Left lung (tissue), 10 donors: ENCODE results near the gene DDX51. TPM values are rescaled to one million over a fixed set of nuclear protein-coding genes. Genes with fewer than 3 reads are reported as not detected.

Experiments used
- ATAC-seq: fragments of 200-7000 bp; cut with Tn5 transposase; one replicate; pipeline ENCODE4 v1.9.1; 2020; ENCODE audit warnings: moderate library complexity
- DNase-seq, 4 donors: peaks; one replicate each; pipeline ENCODE4 v3.0.0-alpha.2; 2013 to 2020
- H3K27ac ChIP-seq, 2 donors: fragments of 200-600 bp; sonication (generic) in 1 of 2; one replicate each; pipeline versions ENCODE4 v1.5.0 to v1.8.0; 2020 to 2021
- H3K27me3 ChIP-seq, 2 donors: fragments of 200-600 bp; sonication (generic) in 1 of 2; one replicate each; pipeline versions ENCODE4 v1.5.0 to v1.8.0; 2020 to 2021
- H3K36me3 ChIP-seq, 2 donors: fragments of 200-600 bp; sonication (generic) in 1 of 2; one replicate each; pipeline versions ENCODE4 v1.5.0 to v1.8.0; 2020 to 2021
- H3K4me1 ChIP-seq, 2 donors: fragments of 200-600 bp; one replicate each; pipeline ENCODE4 v1.8.0; 2021
- H3K4me3 ChIP-seq, 2 donors: fragments of 200-600 bp; sonication (generic) in 1 of 2; one replicate each; pipeline versions ENCODE4 v1.5.0 to v1.8.0; 2020 to 2021; ENCODE audit warnings: mild to moderate bottlenecking in 1 of 2
- H3K9me3 ChIP-seq, 2 donors: fragments of 200-600 bp; sonication (generic) in 1 of 2; one replicate each; pipeline versions ENCODE4 v1.5.0 to v1.8.0; 2020 to 2021
- intact Hi-C, 2 donors: fragments of 100-400 bp; cut with DNase I; formaldehyde crosslinking; loops; one replicate each; pipeline versions ENCODE4 v1.11.2 to v1.14.2; 2022
- polyA plus RNA-seq, 6 donors: library from polyadenylated mRNA; unstranded; fragments of 120-200 nt; gene quantifications; one replicate each; pipeline ENCODE4 v1.2.1, GENCODE V29; 2013; ENCODE audit not compliant: insufficient read length in 6 of 6
- total RNA-seq, 2 donors: library from RNA; stranded (reverse); fragmentation: NEBNext Ultra II Directional; extraction: Animal tissue kit (Norgen Biotek cat#: 25700); gene quantifications; one replicate each; pipeline ENCODE4 v1.2.1, GENCODE V29; 2021
- TF ChIP-seq, protein P1 (sequence below), 2 donors: fragments of 200-600 bp; sonication (generic) in 1 of 2; IDR thresholded peaks; one replicate each; pipeline versions ENCODE4 v1.5.0 to v1.8.0; 2021; ENCODE audit warnings: antibody characterized with exemption in 2 of 2
- donor health status: DM: no; HTN: yes; CAD: no.
- donor health status: DM: no; HTN: no; CAD: no.

DDX51 gene
- total and polyA plus RNA-seq, 8 donors = 11.7 to 27.6 (median 18.6) TPM

DNA sequence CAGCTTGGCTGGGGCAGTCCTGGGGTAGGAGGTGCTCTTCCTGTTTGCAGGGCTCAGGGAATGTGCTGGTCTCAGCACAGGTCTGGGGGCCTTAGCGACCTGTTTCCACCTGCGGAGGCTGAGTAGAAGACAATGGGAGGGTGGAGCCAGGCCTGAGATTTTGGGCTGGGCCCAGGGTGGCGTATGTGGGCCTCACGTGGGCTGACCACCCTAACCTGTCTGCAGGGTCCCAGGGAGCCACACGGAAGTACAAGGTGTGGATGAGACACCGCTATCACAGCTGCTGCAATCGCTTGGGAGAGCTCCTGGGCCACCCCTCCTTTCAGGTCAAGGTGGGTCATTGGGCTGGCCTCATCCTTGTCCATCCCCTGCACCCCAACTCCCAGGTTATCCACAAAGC, 1.2 kb upstream of the DDX51 start:
- intact Hi-C loops = no loop called here
- no peak for ATAC-seq
- peak overlapping the region; percentile 88 to 89 for H3K4me3 ChIP-seq

GRCh38 chr12:132144810-132145168, 670 bp upstream of the DDX51 start:
- no peaks in the 10 kb centered on the region for H3K9me3 ChIP-seq
- no peak for ATAC-seq
- H3K36me3 ChIP-seq = peaks cover 0 to 48% of the 10 kb centered on the region in 2 donors
- no peaks in the 10 kb centered on the region for H3K27me3 ChIP-seq
- H3K4me1 ChIP-seq = peaks cover 17 to 32% of the 10 kb centered on the region in 2 donors
- peak overlapping the region in 1 of 2 donors; percentile 84 for H3K27ac ChIP-seq
- peak overlapping the region; percentile 88 to 89 for H3K4me3 ChIP-seq
- peak in 1 of 4 donors; percentile 34 for DNase-seq
- TF ChIP-seq, protein P1, sequence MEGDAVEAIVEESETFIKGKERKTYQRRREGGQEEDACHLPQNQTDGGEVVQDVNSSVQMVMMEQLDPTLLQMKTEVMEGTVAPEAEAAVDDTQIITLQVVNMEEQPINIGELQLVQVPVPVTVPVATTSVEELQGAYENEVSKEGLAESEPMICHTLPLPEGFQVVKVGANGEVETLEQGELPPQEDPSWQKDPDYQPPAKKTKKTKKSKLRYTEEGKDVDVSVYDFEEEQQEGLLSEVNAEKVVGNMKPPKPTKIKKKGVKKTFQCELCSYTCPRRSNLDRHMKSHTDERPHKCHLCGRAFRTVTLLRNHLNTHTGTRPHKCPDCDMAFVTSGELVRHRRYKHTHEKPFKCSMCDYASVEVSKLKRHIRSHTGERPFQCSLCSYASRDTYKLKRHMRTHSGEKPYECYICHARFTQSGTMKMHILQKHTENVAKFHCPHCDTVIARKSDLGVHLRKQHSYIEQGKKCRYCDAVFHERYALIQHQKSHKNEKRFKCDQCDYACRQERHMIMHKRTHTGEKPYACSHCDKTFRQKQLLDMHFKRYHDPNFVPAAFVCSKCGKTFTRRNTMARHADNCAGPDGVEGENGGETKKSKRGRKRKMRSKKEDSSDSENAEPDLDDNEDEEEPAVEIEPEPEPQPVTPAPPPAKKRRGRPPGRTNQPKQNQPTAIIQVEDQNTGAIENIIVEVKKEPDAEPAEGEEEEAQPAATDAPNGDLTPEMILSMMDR (IDR thresholded peaks at IDR 0.05) = no peak
- intact Hi-C loops = no loop called here

More for the DNA sequence above, 1.2 kb upstream of the DDX51 start:
- Histone ChIP-seq H3K4me1 (peaks cover 17 to 32% of the 10 kb centered on the region in 2 donors), H3K9me3 (no peaks in the 10 kb centered on the region), H3K27me3 (no peaks in the 10 kb centered on the region), H3K36me3 (peaks cover 0 to 43% of the 10 kb centered on the region in 2 donors), H3K27ac (no peak overlapping the region)
- DNase-seq = peak in 1 of 4 donors; percentile 31
- TF ChIP-seq, protein P1 (IDR thresholded peaks at IDR 0.05) = no peak

- peak in 1 of 4 donors; percentile 82 for DNase-seq
- H3K9me3 ChIP-seq = no peaks in the 10 kb centered on the region
- intact Hi-C loops = no loop called here
- TF ChIP-seq, protein P1 (IDR thresholded peaks at IDR 0.05) = no peak
- H3K4me1 ChIP-seq = peaks cover 17 to 32% of the 10 kb centered on the region in 2 donors
- H3K4me3 ChIP-seq = peak overlapping the region; percentile 88 to 89
- H3K36me3 ChIP-seq = peaks cover 0 to 58% of the 10 kb centered on the region in 2 donors
- no peak for ATAC-seq
- H3K27ac ChIP-seq = peak overlapping the region in 1 of 2 donors; percentile 84
- no peaks in the 10 kb centered on the region for H3K27me3 ChIP-seq
Observed at GRCh38 chr12:132143336-132144071, 615 bp downstream of the DDX51 start.

DNA sequence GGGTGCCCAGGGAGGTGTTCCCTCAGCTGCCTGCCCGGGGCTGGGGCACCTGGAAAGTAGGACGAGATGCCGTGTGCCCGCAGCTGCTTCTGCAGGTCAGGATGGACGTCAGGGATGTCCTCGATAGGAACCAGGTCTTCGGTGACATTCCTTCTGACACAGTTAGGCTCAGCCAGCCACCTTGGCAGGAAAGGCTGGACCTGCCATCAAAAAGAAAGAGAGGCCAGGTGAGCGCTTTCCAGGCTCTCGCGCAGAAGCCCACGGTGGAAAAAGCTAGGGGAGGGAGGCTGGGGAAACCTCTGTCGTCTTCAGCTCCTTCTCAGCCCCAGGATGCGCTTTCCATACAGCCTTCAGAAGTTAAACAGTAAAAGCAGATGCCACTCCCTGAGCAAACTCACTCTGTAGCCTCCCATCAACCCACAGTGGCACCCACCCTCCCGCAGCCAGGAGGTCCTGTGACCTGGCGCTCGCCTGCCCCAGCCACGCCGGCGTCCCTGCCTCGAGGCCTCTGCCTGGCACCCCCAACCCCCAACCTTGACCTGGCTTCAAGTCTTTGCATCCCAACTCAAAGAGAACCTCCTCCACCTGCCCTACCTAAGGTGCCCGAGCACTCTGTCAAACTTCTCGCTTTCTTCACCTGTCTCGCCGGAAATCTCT, 1.3 kb downstream of the DDX51 start:
- intact Hi-C loops = no loop called here
- ATAC-seq = no peak
- TF ChIP-seq, protein P1 (IDR thresholded peaks at IDR 0.05) = no peak

More for the DNA sequence above, 1.3 kb downstream of the DDX51 start:
- peak in 1 of 4 donors; percentile 74 for DNase-seq
- no peak overlapping the region for H3K27ac ChIP-seq
- peaks cover 0 to 56% of the 10 kb centered on the region in 2 donors for H3K36me3 ChIP-seq
- H3K4me3 ChIP-seq = peak overlapping the region; percentile 88 to 89
- no peaks in the 10 kb centered on the region for H3K27me3 ChIP-seq
- no peaks in the 10 kb centered on the region for H3K9me3 ChIP-seq
- H3K4me1 ChIP-seq = peaks cover 17 to 32% of the 10 kb centered on the region in 2 donors
